ENCODE results near the gene ELK4.

ELK4 gene

DNA sequence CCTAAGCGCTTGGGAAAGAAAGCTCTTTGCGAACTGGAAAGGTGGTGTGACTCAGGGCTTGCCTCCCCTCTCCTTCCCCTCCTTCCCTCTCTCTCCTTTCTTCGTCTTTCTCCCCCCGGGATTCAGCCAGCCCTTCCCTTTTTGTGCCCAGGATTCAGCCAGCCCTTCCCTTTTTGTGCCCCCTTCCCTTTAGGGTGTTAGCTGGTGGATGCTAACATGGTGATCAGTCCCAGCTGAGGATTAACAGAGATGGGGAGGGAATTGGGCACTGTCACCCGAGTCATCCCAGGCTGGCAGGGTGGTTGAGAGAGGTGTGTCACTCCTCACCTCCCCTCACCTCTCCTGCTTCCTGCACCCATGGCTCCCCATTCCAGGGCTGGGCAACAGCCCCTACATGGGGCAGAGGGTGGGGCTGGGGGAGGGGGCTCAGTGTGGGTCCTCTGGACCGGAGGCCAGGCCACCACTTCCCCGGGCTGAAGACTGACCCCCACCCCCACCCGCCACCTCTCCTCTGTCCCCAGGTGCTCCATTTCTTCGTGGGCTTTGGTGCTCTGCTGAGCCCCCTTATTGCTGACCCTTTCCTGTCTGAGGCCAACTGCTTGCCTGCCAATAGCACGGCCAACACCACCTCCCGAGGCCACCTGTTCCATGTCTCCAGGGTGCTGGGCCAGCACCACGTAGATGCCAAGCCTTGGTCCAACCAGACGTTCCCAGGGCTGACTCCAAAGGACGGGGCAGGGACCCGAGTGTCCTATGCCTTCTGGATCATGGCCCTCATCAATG is 51.5 kb downstream of the ELK4 start:
- no peak for DNase-seq

DNA sequence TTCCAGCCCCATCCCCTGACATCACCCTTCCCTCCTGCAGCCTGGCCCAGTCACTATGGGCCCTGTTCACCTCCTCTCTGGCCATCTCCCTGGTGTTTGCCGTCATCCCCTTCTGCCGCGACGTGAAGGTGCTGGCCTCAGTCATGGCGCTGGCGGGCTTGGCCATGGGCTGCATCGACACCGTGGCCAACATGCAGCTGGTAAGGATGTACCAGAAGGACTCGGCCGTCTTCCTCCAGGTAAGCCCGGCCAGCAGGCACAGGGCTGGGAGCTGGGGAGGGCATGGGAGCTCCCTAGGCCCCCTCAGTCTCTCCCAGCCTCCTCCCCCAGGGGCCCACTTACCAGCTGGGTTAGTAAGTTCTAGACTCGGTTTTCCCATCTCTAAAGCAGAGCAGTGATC is 52.1 kb downstream of the ELK4 start:
- DNase-seq: no peak

DNA sequence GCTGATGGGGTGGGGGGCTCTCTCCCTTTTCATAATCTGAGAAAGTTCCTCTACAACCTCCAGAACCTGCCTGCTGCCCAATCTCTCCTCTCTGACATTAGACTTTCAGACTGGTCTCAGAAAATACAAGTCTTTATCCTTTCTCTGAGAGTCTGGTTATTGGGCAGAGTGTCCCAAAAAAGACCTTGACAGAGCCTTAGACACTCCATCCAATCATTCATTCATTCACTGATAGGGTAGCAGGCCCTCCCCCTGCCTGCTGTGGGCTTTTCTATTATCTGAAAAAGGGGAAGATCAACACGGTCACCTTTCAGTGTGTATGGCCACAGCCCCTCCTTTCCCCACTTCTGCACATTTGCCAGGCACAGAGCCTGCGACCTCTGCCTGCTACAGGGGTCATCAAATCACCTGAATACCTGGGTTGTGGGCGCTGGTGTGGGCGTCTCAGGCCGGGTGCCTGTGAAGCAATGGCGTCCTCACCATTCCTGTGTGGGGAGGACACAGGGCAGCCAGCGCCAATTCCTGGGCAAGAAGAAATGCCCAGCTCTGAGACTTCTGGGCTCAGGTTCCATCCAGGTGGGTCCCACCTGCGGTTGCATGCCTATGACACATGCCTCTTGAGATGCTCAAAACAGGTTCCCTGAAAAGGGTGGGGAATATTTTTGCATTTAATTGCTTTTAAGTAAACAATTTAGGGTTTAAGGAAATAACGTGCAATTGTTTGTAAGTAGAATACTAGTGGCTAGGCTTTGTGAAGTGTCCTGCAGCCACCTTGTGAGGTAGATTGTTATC is 52.8 kb downstream of the ELK4 start:
- DNase-seq: no peak

DNA sequence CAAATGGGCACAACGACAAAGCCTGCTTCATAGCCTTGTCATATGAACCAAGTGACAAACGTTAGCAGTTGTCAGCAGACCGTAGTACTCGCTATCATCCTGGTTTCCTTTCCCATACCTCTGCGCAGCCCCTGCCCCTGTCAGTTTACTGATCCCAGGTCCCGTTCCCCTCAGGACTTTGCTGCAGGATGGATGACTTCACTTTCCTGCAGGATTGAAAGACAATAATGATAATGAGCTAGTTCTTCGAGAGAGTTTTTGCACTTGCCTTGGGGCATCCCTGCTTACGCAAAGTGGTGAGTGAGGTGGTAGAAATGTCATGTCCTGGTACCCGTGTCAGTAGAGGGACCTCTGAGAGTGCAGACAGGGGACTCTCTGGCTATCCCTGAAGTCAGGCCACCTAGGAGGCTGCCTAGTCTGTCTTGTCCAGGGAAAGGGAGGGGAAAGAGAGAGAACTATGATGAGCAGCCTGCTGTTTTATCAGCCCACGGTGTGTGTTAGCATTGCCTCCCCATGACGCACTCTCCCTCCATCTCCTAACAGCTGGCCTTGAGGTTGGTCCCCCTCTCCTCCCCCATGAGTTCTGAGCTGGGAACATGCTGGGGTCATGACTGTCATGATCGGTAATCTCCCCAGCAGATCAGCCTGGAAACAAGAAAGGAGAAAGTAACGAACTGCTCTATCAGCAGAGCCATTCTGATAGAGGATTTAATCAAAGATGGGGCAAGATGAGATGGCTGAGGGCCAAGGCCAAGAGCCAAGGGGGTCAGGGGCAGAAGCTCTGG is 53.7 kb downstream of the ELK4 start:
- DNase-seq: no peak

DNA sequence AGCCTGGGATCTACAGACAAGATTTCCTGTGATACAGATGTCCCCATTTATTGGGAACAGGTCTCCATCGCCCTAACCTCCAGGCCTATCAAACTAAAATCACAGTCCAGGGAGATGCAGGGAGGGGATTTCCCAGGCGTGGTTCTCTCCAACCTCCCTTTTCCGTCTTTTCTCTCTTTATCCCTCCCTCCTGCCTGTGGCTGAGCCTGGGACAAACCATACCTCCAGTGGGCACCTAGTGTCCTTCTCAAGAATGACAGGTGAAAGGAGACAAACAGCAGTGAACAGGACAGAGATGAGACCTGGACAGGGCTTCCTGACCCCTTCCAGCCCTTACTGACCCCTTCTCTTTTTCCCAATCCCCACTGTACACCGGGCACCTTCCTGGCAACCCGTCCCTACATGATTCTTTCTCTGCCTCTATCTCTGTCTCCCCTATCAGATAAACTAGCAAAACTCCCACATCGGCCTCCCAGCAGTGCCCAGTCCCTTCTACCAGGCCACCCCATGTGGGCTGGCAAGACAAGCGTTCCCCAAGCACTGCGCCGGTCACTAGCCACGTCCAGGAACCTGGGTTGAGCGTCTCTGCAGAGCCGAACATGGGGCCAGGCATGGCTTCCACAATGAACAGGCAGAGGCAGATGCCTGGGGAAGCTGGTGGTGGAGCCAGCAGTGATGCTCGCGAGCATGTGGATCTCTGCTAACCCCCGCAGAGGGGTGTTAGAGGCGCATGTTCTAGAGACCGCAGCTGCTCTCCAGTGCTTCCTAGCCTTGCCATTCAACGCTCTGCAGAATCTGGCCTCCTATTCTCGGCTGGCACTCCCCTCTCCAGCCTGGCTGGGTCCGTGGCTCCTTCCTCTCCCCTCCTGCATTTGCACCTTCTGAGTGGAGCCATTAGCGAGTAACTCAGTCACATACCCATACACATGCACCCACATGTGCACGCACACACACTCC is 54.7 kb downstream of the ELK4 start:
- no peak for DNase-seq

DNA sequence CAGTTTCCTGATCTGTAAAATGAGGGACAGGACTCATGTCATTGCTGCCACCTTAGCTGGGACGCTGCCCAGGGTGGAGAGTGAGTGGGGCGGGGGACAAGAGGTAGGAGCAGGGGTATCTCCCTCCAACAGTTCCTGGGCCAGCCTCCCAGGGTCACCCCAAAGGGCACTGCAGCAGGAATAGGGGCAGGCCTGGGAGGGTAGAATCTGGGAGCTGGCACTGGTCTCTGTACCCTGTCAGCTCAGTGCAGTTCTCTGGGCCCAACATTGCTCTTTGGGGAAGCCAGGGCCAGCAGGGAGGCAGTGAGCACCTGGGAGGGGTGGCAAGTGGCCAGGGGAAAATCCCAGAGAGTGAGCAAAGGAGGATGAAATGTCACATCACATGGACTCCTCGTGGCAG is 55.8 kb downstream of the ELK4 start:
- DNase-seq: no peak

DNA sequence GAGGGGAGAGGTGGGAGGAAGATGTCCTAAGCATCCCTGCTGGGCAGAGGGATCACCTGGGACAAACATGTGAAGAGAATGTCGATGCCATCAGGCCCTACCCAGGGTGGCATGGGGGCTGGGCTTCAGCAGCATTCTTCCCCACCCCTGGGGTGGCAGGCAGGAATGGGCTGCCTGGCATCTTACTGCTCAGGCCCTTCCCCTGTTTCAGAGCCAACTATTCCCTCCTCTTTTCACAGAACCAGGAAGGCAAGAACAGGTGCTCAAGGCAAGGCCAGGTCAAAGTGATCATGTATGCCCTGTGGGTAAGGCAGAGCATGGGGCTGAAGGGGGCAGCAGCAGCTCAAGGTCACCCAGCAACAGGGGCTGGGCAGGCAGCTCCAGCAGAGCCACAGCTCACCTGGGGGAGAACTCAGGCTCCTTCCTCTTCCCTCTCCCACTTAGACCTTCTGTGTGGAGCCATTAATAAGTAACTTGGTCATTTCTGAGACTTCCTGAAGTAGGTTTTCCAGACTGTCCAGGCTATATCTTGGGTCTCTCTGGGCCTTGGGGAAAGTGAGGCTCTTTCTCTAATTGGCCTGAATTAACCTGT is 56.4 kb downstream of the ELK4 start:
- no peak for DNase-seq

DNA sequence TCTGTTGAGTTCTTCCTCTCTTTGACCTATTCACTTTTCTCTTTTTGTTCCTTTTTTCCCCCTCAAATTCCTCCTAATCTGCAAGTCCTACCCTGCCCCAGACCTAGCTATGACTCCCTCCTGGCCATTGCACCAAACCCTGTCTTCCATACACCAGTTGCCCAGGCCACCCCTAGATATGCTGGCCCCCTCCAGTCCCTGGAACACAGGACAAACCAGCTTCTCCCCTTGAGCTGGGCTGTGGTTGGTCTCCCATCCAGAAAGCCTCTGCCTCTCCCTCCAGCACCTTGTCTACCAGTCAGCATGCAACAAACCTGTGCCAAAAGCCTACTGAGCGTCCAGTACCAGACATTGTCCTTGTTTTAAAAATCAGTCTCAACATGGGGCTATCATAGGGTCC is 59.4 kb downstream of the ELK4 start:
- no peak for DNase-seq

DNA sequence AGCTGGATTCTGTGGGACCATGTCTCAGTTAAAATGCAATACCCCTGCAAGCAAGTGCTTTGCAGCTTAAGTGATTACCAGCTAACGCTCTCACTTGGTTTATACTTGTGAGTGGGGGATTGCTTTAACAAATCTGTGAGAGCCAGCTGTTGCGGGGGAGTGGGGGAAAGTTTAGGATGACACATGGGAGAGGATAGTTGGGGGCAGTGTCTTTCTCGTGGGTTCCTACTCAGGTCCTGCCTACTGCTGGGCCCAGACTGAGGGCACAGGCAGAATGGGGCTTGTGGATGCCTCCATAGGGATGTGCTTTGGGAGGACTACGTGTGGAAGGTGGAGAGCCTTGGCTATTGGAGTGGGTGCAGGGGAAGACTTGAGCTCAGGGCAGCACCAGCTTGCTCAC is 60.1 kb downstream of the ELK4 start:
- DNase-seq: no peak

DNA sequence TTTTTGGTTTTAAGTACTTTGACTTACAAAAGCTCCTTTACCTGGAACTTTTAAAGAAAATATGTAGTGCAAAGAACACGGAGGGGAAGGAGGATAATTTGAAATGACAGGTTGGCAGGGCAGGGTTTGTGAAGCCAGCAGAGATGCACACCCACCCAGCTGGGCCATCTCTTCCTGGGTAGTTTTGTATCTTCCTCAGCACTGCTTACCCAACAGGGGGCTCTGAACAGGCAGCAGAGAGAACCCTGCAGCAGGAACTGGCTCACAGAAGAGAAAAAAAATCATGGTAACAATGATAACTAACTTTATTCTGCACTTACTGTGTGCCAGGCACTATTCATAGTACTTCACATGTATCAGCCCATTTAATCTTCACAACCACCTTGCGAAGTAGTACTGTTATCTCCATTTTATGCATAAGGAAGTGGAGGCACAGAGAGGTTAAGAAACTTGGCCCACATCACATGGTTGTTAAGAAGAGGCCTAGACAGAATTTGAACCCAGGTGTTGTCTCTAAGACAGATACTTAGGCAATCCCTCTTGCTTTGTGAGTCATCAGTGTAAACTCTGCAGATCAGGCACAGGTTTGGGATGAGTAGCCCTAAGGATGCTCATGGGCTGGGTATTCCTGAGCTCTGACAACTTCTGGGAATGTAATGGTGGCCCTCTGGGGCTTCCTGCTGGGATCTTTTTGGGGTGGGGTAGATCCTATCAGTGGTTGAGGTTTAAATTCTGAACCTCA is 60.8 kb downstream of the ELK4 start:
- no peak for DNase-seq

DNA sequence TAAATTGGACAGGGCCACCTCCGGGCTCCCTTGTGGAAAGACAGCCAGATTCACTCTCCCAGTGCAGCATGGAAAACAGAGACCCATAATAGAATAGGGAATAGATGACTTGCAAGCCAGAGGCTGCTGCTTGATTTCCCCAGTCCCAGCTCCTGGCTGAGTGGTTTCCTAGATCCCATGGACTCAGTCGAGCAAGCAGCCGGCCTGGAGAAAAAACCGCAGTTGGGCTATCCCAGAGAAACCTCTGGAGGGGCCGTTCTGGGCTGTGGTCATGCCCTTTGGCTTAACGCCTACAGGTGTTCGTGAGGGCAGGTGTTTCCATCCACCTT is 61.7 kb downstream of the ELK4 start:
- no peak for DNase-seq

DNA sequence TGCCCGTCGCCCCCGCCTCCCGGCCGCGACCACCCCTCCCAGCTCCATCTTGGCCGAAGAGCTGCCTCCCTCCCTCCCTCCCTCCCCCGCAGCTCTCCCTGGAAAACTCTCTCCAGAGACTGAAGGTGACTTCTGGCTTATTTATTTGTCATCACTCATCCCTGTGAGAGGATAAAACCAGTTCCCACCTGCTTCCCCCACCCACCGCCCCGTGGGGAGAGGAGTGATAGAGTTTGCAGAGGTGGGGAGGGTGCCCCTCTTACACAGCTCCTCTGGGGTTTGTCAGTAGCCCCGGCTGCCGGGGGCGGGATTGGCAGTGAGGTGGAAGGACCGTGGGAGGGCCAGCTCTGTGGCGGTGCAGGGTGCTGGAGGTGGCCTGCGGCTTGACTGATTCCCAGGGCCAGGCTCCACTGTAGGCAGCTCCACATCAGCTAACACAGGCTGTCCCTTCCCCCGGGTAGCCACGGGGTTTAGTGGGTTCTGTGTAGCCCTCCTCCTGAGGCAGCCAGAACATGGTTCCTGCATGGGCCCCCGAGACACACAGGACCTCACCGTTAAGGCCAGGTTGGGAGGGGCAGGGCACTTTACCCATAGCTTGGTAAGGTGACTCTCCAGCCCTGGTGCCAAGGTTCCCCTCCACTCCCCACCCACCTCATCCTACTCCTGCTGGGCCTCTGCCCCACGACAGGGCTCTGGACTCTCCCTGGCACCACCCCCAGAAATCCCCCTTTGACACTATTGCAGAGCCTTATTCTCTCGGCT is 62.2 kb downstream of the ELK4 start:
- no peak for DNase-seq

DNA sequence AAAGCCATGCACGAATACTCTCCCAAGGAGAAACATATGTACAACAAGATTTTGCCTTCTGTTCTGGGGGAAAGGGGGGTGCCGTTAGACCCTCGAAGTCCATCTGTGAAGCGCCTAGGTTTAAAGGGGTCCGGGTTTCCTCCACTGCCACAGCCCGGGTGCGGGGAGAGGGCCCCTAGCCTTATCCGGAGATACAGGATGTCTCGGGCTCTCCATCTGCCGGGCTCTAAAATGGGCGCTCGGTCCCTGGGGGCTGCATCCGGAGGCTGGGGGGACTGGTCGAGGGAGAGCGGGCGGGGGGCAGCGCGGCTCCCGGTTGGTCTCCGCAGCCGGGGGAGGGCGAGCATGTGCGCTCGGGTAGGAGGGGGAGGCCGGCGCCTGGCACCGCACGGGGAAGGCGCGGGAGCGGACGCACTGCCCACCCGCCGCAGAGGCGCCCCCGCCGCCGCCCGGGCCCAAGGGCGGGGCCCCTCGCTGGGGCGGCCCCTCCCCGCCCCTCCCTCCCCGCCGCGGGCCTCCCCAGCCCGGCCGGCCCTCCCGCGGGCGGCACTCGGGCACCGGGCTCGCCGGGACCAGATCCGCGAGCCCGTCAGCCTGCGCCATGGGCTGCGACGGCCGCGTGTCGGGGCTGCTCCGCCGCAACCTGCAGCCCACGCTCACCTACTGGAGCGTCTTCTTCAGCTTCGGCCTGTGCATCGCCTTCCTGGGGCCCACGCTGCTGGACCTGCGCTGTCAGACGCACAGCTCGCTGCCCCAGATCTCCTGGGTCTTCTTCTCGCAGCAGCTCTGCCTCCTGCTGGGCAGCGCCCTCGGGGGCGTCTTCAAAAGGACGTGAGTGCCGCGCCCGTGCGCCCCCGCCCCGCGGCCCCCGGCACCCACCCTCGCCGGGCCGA is 63.1 kb downstream of the ELK4 start:
- DNase-seq: no peak

DNA sequence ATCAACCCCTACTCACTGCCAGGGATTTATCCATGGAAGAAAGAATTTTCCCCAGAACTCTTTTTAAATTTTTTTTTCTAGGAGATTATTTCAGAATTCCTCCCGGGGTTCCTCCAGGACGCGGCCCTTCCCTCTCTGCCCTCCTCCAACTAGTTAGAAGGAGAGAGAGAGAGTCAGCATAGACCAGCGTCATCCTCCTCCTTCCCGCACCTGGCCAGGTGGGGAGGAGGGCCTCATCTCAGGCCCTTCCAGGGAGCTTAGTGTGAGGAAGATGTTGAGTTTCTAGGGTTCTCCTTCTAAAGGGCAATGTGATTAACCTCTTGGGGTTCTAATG is 63.7 kb downstream of the ELK4 start:
- no peak for DNase-seq

DNA sequence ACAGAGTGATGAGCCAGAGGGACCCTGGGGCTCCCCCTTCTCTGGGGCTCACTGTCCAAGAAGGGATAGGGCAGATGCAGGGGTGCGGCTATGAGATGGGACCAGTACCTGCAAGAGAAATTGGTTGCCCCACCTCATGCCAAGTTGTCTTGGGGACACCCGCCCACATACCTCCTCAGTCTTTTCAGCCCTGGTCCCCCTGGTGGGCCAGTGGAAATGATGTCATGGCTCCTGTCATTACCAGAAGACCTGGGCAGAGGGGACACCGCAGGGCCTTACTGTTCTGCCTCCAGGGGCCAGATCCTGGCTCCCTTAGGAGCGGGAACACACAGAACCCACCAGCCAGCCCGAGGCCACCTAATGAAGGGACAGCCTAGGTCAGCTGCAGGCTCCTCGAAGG is 64.1 kb downstream of the ELK4 start:
- no peak for DNase-seq

DNA sequence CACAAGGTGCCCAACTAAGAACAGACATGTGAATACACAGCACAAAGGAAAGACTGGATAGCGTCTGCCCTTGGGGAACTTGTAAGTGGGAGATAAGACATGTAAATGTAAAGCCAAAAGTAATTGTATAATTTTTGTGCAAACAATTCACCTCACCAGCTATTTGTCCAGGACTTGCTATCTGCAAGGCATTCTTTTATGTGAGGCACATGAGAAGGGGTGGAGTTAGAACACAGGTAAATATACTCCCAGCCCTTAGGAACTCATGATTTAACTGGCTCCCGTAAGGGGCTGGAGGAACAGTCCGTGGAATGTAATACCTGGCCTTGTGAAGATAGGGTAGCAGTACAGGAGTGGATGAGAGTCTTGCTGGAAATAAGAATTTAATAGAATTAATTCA is 66.0 kb downstream of the ELK4 start:
- DNase-seq: no peak

DNA sequence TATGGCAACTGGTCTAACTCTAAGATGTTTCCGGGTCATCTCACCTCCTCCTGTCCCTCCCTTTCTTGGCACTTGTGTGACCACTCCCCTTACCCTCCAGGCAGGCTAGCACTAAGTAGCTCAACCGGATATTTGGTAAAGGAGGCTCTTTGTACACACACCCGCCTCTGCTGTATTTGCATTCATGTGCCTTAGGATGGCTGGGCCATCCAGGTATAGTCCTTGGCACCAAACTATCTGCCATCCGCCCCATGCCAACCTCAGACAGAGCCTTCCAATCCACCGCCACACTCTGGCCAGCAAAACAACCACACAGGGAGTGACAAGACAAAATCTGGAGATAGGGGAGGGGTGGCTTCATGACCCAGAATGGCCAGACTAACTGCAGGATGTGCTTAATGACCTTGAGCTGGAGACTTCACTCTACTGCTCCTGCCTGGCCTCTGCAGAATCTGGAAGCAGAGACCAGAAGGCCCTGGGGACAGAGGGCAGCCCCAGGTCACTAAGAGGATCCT is 67.8 kb downstream of the ELK4 start:
- no peak for DNase-seq

DNA sequence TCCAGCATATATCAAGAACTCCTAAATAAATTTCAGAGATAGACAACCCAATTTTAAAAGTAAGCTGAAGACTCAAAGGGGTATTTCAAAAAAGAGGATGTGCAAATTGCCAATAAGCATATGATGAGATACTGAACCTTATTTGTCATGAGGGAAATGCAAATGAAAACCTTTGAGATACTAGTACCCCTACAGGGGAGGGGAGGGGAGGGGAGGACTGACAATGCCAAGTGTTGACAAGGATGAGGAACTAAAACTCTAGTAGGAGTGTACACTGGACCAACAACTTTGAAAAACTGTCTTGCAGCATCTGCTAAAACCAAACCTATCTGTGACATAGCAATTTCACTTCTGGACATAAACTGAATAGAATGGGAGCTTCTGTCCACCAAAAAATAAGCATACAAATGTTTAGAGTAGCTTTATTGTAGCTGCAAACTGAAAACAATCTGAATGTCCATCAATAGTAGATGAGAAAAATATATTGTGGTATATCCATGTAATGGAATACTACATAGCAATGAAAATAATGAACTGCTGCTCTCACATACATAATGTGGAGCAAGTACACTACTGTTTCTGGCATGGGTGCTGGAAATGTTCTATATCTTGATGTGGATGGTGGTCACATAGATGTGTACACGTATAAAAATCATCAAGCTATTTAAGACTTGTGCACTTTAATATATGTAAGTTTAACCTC is 70.2 kb downstream of the ELK4 start:
- no peak for DNase-seq
